GM12891 (cell line): ENCODE results near the gene FHL1.

ENCODE experiments used
- PAX5 ChIP-seq: IDR thresholded peaks from 2 replicates; pipeline ENCODE4 v1.6.1; 2011; ENCODE audit warnings: low read length, moderate library complexity, mild to moderate bottlenecking; ENCODE audit not compliant: insufficient read depth, severe bottlenecking
- POLR2A ChIP-seq: IDR thresholded peaks from 2 replicates; pipeline ENCODE4 v1.6.1; 2011; ENCODE audit warnings: low read depth, low read length, control low read depth
- POLR2AphosphoS5 ChIP-seq: IDR thresholded peaks from 2 replicates; pipeline ENCODE4 v1.6.1; 2011; ENCODE audit warnings: low read depth, low read length, control low read depth
- SPI1 ChIP-seq: IDR thresholded peaks from 2 replicates; pipeline ENCODE4 v1.6.1; 2011; ENCODE audit warnings: low read depth, low read length, control low read depth
- TAF1 ChIP-seq: IDR thresholded peaks from 2 replicates; pipeline ENCODE4 v1.6.1; 2011; ENCODE audit warnings: low read depth, low read length, control low read depth

DNA sequence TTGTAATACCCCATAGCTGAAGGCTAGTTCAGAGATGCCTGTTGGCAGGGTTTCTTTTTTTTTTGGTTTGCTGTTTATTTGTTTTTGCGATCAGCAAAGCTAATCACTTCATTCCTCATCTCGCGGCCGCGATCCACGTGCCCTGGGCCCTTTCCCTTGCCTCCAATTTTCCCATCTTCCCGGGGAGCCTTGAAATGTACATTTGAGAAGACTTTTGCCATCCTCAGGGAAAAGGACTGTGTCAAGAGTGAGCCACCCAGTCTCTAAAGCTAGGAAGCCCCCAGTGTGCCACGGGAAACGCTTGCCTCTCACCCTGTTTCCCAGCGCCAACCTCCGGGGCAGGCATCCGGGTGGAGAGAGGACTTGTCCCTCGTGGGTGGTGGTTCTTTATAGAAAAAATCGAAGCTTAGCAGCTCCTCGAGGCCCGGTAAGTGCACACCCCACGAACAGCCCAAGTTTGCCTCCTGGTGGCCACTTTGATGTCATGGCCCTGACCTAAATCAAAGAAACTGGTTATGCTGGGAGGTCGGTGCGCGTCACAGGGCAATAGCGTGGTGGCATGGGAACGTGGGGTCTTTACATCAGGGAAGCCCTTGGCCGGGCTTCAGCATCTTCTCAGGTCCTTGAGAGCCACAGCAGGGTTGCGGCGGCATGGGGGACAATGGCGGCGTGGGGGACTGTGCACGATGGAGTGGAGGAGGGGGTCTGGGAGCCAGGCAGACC, 61.8 kb downstream of the FHL1 start:
- TF ChIP-seq POLR2A (no peak), PAX5 (no peak), POLR2AphosphoS5 (no peak), TAF1 (no peak), SPI1 (no peak)
